Right atrium auricular region (tissue), 2 donors: ENCODE results near the gene NELL1. TPM values are rescaled to one million over a fixed set of nuclear protein-coding genes. Genes with fewer than 3 reads are reported as not detected.

Experiments used
- DNase-seq: peaks from one replicate; pipeline ENCODE4 v3.0.0-alpha.2; 2019; ENCODE audit warnings: low spot score
- H3K27ac ChIP-seq, 2 donors: fragments of 200-600 bp; sonication (generic); 1 replicate in 1 of 2; 2 replicates in 1 of 2; pipeline ENCODE4 v1.5.1; 2016 to 2019
- H3K27me3 ChIP-seq, 2 donors: fragments of 200-600 bp; sonication (generic); one replicate each; pipeline versions ENCODE4 v1.5.1 to v1.6.0; 2017 to 2019
- H3K36me3 ChIP-seq: fragments of 200-600 bp; sonication (generic); one replicate; pipeline ENCODE4 v1.5.1; 2016
- H3K4me1 ChIP-seq, 2 donors: fragments of 200-600 bp; sonication (generic); one replicate each; pipeline versions ENCODE4 v1.5.1 to v1.6.0; 2017 to 2019
- H3K4me3 ChIP-seq, 2 donors: fragments of 200-600 bp; sonication (generic); 1 replicate in 1 of 2; 2 replicates in 1 of 2; pipeline ENCODE4 v1.5.1; 2017 to 2019; ENCODE audit warnings: mild to moderate bottlenecking in 1 of 2, moderate library complexity in 1 of 2
- H3K9me3 ChIP-seq, 2 donors: fragments of 200-600 bp; sonication (generic); one replicate each; pipeline ENCODE4 v1.5.1; 2019
- total RNA-seq, 2 donors: library from RNA; depleted of rRNA; stranded (reverse); fragments of >200 nt; gene quantifications; one replicate each; pipeline ENCODE4 v1.1.0, GENCODE V29; 2016
- TF ChIP-seq, protein P1 (sequence below), 2 donors: fragments of 200-600 bp; sonication (generic); IDR thresholded peaks; one replicate each; pipeline ENCODE4 v1.5.1; 2019; ENCODE audit warnings: antibody characterized with exemption in 2 of 2

NELL1 gene
- total RNA-seq, 2 donors from 2014 or later = not detected

DNA sequence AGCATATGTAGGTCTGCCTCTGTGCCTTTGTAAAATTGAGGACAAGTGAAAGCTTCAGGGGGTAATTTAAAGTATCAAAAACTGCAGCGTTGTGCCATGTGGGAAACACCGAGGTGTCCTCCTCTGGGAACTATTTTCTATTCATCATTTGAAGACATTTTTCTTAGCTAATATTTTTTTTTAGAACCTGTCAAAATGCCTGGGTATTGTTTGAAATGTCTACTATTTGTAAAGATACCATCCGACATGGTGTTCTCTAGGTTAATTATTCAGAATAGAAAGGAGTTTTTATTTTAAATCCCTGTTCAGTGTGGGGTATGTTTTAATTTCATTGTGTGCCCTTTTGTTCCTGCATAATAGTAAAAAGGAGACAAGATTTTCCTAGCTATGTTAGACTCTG, 490.8 kb downstream of the NELL1 start:
- Histone ChIP-seq H3K36me3 (no peaks in the 10 kb centered on the region), H3K4me3 (no peak overlapping the region), H3K27ac (no peak overlapping the region), H3K9me3 (no peaks in the 10 kb centered on the region), H3K4me1 (no peaks in the 10 kb centered on the region), H3K27me3 (no peaks in the 10 kb centered on the region)
- DNase-seq = no peak
- TF ChIP-seq, protein P1, sequence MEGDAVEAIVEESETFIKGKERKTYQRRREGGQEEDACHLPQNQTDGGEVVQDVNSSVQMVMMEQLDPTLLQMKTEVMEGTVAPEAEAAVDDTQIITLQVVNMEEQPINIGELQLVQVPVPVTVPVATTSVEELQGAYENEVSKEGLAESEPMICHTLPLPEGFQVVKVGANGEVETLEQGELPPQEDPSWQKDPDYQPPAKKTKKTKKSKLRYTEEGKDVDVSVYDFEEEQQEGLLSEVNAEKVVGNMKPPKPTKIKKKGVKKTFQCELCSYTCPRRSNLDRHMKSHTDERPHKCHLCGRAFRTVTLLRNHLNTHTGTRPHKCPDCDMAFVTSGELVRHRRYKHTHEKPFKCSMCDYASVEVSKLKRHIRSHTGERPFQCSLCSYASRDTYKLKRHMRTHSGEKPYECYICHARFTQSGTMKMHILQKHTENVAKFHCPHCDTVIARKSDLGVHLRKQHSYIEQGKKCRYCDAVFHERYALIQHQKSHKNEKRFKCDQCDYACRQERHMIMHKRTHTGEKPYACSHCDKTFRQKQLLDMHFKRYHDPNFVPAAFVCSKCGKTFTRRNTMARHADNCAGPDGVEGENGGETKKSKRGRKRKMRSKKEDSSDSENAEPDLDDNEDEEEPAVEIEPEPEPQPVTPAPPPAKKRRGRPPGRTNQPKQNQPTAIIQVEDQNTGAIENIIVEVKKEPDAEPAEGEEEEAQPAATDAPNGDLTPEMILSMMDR (IDR thresholded peaks at IDR 0.05) = no peak

DNA sequence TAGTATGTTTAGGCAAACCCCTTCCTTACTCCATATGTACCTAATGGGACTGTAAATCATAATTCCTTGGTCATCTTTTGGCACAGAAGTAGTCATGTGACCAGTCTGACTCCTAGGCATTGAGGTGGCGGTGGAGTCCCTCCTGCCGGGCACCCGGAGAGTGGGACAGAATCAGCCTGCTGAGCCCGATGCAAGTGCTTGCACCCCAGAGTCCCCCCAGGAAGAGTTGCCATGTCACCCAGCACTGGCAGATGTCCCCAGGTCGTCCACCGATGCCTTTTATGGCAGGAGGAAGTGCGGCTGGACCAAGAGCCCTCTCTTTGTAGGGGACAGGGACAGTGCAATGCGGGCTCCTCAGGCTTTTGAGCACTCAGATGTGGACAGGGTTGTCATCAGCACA, 500.3 kb downstream of the NELL1 start:
- Histone ChIP-seq H3K4me3 (no peak overlapping the region), H3K9me3 (no peaks in the 10 kb centered on the region), H3K27ac (no peak overlapping the region), H3K27me3 (no peaks in the 10 kb centered on the region), H3K4me1 (no peaks in the 10 kb centered on the region), H3K36me3 (no peaks in the 10 kb centered on the region)
- TF ChIP-seq, protein P1 (IDR thresholded peaks at IDR 0.05) = no peak
- no peak for DNase-seq

DNA sequence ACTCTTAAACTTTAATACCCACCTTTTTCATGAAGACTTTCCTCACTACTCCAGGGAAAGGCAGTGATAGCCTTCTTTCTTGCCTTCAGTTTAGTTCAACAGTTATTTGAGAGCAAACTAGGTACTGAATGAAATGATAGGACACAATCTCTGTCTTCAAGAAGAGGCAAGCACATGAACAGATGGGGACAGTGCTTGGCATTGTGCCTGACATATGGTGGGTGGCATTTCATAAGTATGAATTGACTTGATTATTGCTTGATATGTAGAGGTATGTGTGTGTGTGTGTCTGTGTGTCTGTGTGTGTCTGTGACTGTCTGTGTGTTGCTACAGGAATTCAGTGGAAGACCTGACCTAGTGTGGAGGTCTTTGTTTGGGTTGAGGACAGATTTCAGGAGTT, 504.1 kb downstream of the NELL1 start:
- Histone ChIP-seq H3K27me3 (no peaks in the 10 kb centered on the region), H3K36me3 (no peaks in the 10 kb centered on the region), H3K27ac (no peak overlapping the region), H3K9me3 (no peaks in the 10 kb centered on the region), H3K4me1 (no peaks in the 10 kb centered on the region), H3K4me3 (no peak overlapping the region)
- TF ChIP-seq, protein P1 (IDR thresholded peaks at IDR 0.05) = no peak
- no peak for DNase-seq

DNA sequence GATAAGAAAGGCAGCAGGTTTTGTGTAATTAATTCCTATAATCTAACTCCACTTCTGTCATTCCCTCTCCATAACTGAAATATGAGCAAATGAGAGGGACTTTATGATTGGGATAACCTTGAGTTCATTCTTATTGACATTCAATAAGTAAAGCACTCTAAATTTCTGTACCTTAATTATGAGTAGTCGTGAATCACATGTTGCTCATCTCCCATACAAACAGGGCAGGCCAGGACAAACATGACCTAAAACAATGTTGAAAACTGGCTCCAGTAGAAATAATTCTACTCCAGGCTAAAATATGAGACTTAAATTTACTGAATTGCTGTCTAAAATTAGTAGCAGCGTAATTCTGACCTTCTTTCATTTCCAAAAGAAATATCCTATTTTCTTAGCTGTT, 505.4 kb downstream of the NELL1 start:
- Histone ChIP-seq H3K27ac (no peak overlapping the region), H3K36me3 (no peaks in the 10 kb centered on the region), H3K9me3 (no peaks in the 10 kb centered on the region), H3K27me3 (no peaks in the 10 kb centered on the region), H3K4me1 (no peaks in the 10 kb centered on the region), H3K4me3 (no peak overlapping the region)
- DNase-seq = no peak
- TF ChIP-seq, protein P1 (IDR thresholded peaks at IDR 0.05) = no peak

DNA sequence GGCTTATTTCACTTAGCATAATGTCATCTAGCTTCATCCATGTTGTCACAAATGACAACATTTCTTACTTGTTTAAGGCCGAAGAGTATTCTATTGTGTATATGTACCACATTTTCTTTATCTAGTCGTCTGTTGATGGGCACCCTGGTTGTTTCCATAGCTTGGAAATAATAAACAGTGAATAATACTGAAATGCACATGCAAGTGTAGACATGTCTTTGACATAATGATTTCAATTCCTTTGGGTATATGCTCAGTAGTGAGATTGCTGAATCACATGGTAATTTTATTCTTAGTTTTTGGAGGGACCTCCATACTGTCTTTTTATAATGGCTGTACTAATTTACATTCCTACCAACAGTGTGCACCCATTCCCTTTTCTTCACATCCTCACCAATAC, 508.0 kb downstream of the NELL1 start:
- Histone ChIP-seq H3K9me3 (no peaks in the 10 kb centered on the region), H3K27ac (no peak overlapping the region), H3K36me3 (no peaks in the 10 kb centered on the region), H3K4me1 (no peaks in the 10 kb centered on the region), H3K27me3 (no peaks in the 10 kb centered on the region), H3K4me3 (no peak overlapping the region)
- no peak for DNase-seq
- TF ChIP-seq, protein P1 (IDR thresholded peaks at IDR 0.05) = no peak

DNA sequence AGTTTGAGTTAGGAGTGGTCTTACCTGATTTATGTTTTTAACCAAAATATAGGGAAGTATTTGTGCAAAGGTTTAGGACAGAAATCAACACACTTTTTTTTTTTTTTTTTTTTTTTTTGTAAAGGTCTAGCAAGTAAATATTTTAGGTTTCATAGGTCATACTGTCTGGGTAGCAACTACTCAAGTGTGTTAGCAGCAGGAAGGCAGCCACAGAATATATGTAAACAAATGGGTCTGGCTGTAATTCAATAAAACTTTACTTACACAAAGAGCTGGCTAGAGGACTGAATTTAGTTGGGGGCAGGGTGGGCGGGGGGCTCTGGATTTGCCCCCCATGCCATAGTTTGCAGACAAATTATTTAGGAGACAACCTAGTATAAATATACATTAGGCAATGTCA, 510.4 kb downstream of the NELL1 start:
- Histone ChIP-seq H3K27ac (no peak overlapping the region), H3K27me3 (no peaks in the 10 kb centered on the region), H3K4me1 (no peaks in the 10 kb centered on the region), H3K9me3 (no peaks in the 10 kb centered on the region), H3K4me3 (no peak overlapping the region), H3K36me3 (no peaks in the 10 kb centered on the region)
- DNase-seq = no peak
- TF ChIP-seq, protein P1 (IDR thresholded peaks at IDR 0.05) = no peak
